Endothelial cell of umbilical vein (primary cell): ENCODE measurements around the gene VPS35. TPM values are rescaled to one million over a fixed set of nuclear protein-coding genes. Genes with fewer than 3 reads are reported as not detected.

Experiments
- BruUV-seq: library from RNA; stranded (reverse); fragments of 400-500 nt; replicated peaks from 2 replicates; lab custom pipeline; 2021; lab: Mats Ljungman, UMichigan
- CTCF ChIA-PET: fragments of 300-600, 350-600 bp; sonication (Branson Sonifier 250); formaldehyde crosslinking; loops from one replicate; lab custom pipeline; 2021; ENCODE audit warnings: antibody characterized with exemption, inconsistent platforms; lab: Charles Lee
- POLR2A ChIA-PET: fragments of 300-600, 350-600 bp; sonication (Branson Sonifier 250); formaldehyde crosslinking; loops from one replicate; lab custom pipeline; 2021; ENCODE audit warnings: antibody characterized with exemption, inconsistent platforms; lab: Charles Lee
- DNase-seq: peaks from one replicate; pipeline ENCODE4 v3.0.0-alpha.2; 2011; ENCODE audit warnings: low read depth, low spot score
- FAIRE-seq: peaks from 2 replicates; lab custom pipeline; 2011; peaks lifted over from hg19 to GRCh38; lab: Jason Lieb, UNC
- H2AFZ ChIP-seq: 2 replicates; pipeline ENCODE4 v1.6.0; 2012; ENCODE audit warnings: low read depth, low read length, control low read depth, inconsistent platforms
- H3K27ac ChIP-seq: 2 replicates; pipeline ENCODE4 v1.5.1; 2011; ENCODE audit warnings: low read depth, mild to moderate bottlenecking, control low read depth, low read length, moderate library complexity; ENCODE audit not compliant: insufficient read depth
- H3K27me3 ChIP-seq, 2 experiments: 2 replicates each; pipeline versions ENCODE4 v1.6.0 to v1.6.1; 2011; ENCODE audit warnings: low read length in 2 of 2, mixed read lengths in 1 of 2; ENCODE audit not compliant: control insufficient read depth in 2 of 2, insufficient read depth in 2 of 2
- H3K36me3 ChIP-seq, 2 experiments: 2 replicates in 1 of 2; 3 replicates in 1 of 2; pipeline ENCODE4 v1.5.1; 2011; ENCODE audit warnings: low read length in 2 of 2, mild to moderate bottlenecking in 1 of 2, moderate library complexity in 1 of 2; ENCODE audit not compliant: control insufficient read depth in 2 of 2, insufficient read depth in 2 of 2; ENCODE audit errors: extremely low read depth in 1 of 2
- H3K4me1 ChIP-seq: 3 replicates; pipeline ENCODE4 v1.5.1; 2011; ENCODE audit warnings: mild to moderate bottlenecking, low read length; ENCODE audit not compliant: control insufficient read depth, insufficient read depth; ENCODE audit errors: extremely low read depth
- H3K4me2 ChIP-seq: 2 replicates; pipeline ENCODE4 v1.6.1; 2011; ENCODE audit warnings: low read length, control low read depth, mixed read lengths; ENCODE audit not compliant: insufficient read depth
- H3K4me3 ChIP-seq, 3 experiments: fragments of 200-600 bp in 1 of 3; sonication (generic), shearing (Covaris generic) in 1 of 3; replicated peaks in 1 of 3; 2 replicates each; pipeline ENCODE4 v1.5.1; 2011 to 2016; ENCODE audit warnings: control low read depth in 3 of 3, low read length in 3 of 3, mild to moderate bottlenecking in 2 of 3, inconsistent platforms in 1 of 3, low read depth in 1 of 3, moderate library complexity in 1 of 3; ENCODE audit not compliant: insufficient read depth in 1 of 3
- H3K79me2 ChIP-seq: 2 replicates; pipeline ENCODE4 v1.6.0; 2012; ENCODE audit warnings: low read length, inconsistent platforms; ENCODE audit not compliant: control insufficient read depth, insufficient read depth
- H3K9ac ChIP-seq: replicated peaks from 2 replicates; pipeline ENCODE3; 2011; ENCODE audit warnings: low read length, control low read depth; ENCODE audit not compliant: insufficient read depth; ENCODE audit errors: extremely low read depth
- H3K9me1 ChIP-seq: replicated peaks from 3 replicates; pipeline ENCODE4 v1.6.0; 2011; ENCODE audit warnings: mild to moderate bottlenecking, low read length; ENCODE audit not compliant: control insufficient read depth, insufficient read depth; ENCODE audit errors: extremely low read depth
- H3K9me3 ChIP-seq: replicated peaks from 2 replicates; pipeline ENCODE4 v1.5.1; 2012; ENCODE audit warnings: low read length, inconsistent platforms; ENCODE audit not compliant: control insufficient read depth, insufficient read depth
- H4K20me1 ChIP-seq: replicated peaks from 2 replicates; pipeline ENCODE3; 2011; ENCODE audit warnings: mild to moderate bottlenecking, low read length; ENCODE audit not compliant: control insufficient read depth, insufficient read depth; ENCODE audit errors: extremely low read depth
- CTCF ChIP-seq, 2 donors: IDR thresholded peaks; 1 replicate in 1 of 2; 2 replicates in 1 of 2; pipeline ENCODE4 v1.5.1; 2011; ENCODE audit warnings: low read length in 2 of 2, mild to moderate bottlenecking in 2 of 2, moderate library complexity in 2 of 2, control low read depth in 1 of 2, inconsistent platforms in 1 of 2, low read depth in 1 of 2; ENCODE audit not compliant: insufficient read depth in 1 of 2; ENCODE audit errors: extremely low read depth in 1 of 2
- EZH2 ChIP-seq: IDR thresholded peaks from 2 replicates; pipeline ENCODE4 v1.6.1; 2012; ENCODE audit warnings: borderline replicate concordance, low read depth, mild to moderate bottlenecking, moderate library complexity, low read length, inconsistent platforms; ENCODE audit not compliant: severe bottlenecking
- FOS ChIP-seq: IDR thresholded peaks from 2 replicates; pipeline ENCODE4 v1.6.1; 2011; ENCODE audit warnings: mild to moderate bottlenecking, low read length, moderate library complexity, borderline replicate concordance; ENCODE audit not compliant: insufficient read depth
- GATA2 ChIP-seq: IDR thresholded peaks from 2 replicates; pipeline ENCODE4 v1.7.0; 2011; ENCODE audit warnings: low read depth, mild to moderate bottlenecking, moderate library complexity, mixed read lengths, low read length; ENCODE audit not compliant: insufficient read length, insufficient read depth
- JUN ChIP-seq: IDR thresholded peaks from 2 replicates; pipeline ENCODE4 v1.6.1; 2011; ENCODE audit warnings: borderline replicate concordance, low read depth; ENCODE audit not compliant: insufficient read length, insufficient read depth
- MAX ChIP-seq: IDR thresholded peaks from 2 replicates; pipeline ENCODE4 v1.6.1; 2011; ENCODE audit not compliant: insufficient read depth, insufficient read length
- MYC ChIP-seq: IDR thresholded peaks from one replicate; pipeline ENCODE4 v1.6.1; 2011; ENCODE audit warnings: mild to moderate bottlenecking, low read depth, low read length
- POLR2A ChIP-seq: IDR thresholded peaks from 2 replicates; pipeline ENCODE4 v1.6.1; 2012; ENCODE audit warnings: low read depth, mild to moderate bottlenecking, control low read depth, low read length
- POLR2AphosphoS5 ChIP-seq: IDR thresholded peaks from 2 replicates; pipeline ENCODE4 v1.6.1; 2012; ENCODE audit warnings: low read depth, mild to moderate bottlenecking, control low read depth, low read length, moderate library complexity; ENCODE audit not compliant: insufficient read depth
- dilution Hi-C: fragments of 300-500 bp; cut with MboI; formaldehyde crosslinking; loops from one replicate; pipeline ENCODE4 v1.15.0; 2019; ENCODE audit warnings: low sequenced_read_pairs; ENCODE audit not compliant: extremely low pct_ligation_motif_present
- intact Hi-C: fragments of 100-400 bp; cut with micrococcal nuclease; formaldehyde crosslinking; loops from one replicate; pipeline ENCODE4 v1.10.0; 2022
- polyA plus RNA-seq, 4 experiments: library from polyadenylated mRNA; depleted of rRNA in 3 of 4; stranded (reverse) in 3 of 4; unstranded in 1 of 4; fragments of >200 nt; gene quantifications; 2 replicates each; pipeline versions ENCODE4 v1.2.1 to v1.2.3, GENCODE V29; 2011 to 2012; ENCODE audit warnings: missing spikeins in 1 of 4
- total RNA-seq: library from RNA; stranded (reverse); gene quantifications from 2 replicates; pipeline ENCODE4 v1.2.3, GENCODE V29; 2021

Gene VPS35
- total and polyA plus RNA-seq, 2 donors (not counting 3 experiments of a cell fraction or from before 2014, with no cell fraction given), result 19.7 to 102 TPM

- no peak overlapping the region for H2AFZ ChIP-seq
- DNase-seq, result no peak
- H4K20me1 ChIP-seq, result no peaks in the 10 kb centered on the region
- H3K79me2 ChIP-seq, result no peaks in the 10 kb centered on the region
- CTCF ChIA-PET, result interaction anchor here (1.2 kb wide), 1 partner anchor 9 kb away, joined by 3 read pairs; no protein-coding TSS in a partner anchor
- H3K36me3 ChIP-seq, result no peaks in the 10 kb centered on the region
- H3K27ac ChIP-seq, result no peak overlapping the region
- dilution Hi-C loops (no loop called here), intact Hi-C loops (no loop called here)
- H3K9ac ChIP-seq, result no peak overlapping the region
- H3K4me1 ChIP-seq, result no peaks in the 10 kb centered on the region
- H3K9me1 ChIP-seq, result no peaks in the 10 kb centered on the region
- H3K27me3 ChIP-seq, result no peaks in the 10 kb centered on the region
- BruUV-seq, result no TSS peak
- H3K4me2 ChIP-seq, result no peak overlapping the region
- no peak for TF ChIP-seq JUN
- TF ChIP-seq EZH2, result no peak
- no peak for TF ChIP-seq CTCF (IDR thresholded peaks at IDR 0.05; ENCODE audit: extremely low read depth in 1 of 2, insufficient read depth in 1 of 2, low read depth in 1 of 2, low read length in 2 of 2)
- TF ChIP-seq FOS, result no peak
- TF ChIP-seq MAX, result no peak
- no peak for TF ChIP-seq GATA2
- TF ChIP-seq MYC, result no peak
- no peak for TF ChIP-seq POLR2A
- no peak for TF ChIP-seq POLR2AphosphoS5
- POLR2A ChIA-PET, result no interaction called here
- H3K4me3 ChIP-seq, result no peak overlapping the region
- no peaks in the 10 kb centered on the region for H3K9me3 ChIP-seq
- no peak for FAIRE-seq
Measured at GRCh38 chr16:46713634-46714033, 24.7 kb upstream of the VPS35 start.
